HepG2 (cell line): ENCODE data around the gene RGP1. TPM values are rescaled to one million over a fixed set of nuclear protein-coding genes. Genes with fewer than 3 reads are reported as not detected.
A peak's percentile ranks its signal among the peaks of the same experiment; 100 is the strongest.

Experiments
- ATAC-seq: fragments of 200-7000 bp; cut with Tn5 transposase; 3 replicates; pipeline ENCODE4 v1.9.1; 2020; ENCODE audit warnings: mild to moderate bottlenecking, moderate library complexity
- BruUV-seq: library from RNA; stranded (reverse); fragments of 400-500 nt; replicated peaks from 2 replicates; lab custom pipeline; 2021; lab: Mats Ljungman, UMichigan
- CTCF ChIA-PET: fragments of 300-600 bp; formaldehyde crosslinking; extraction: SDS; loops from one replicate; lab custom pipeline; 2021; ENCODE audit warnings: low total read pairs, inconsistent platforms, low intra/inter-chr PET ratio; lab: Yijun Ruan, JAX
- POLR2A ChIA-PET: fragments of 350-600 bp; sonication (Branson Sonifier 250); formaldehyde crosslinking; loops from one replicate; lab custom pipeline; 2020; ENCODE audit warnings: antibody characterized with exemption, inconsistent platforms; lab: Yijun Ruan, JAX
- DNase-seq: peaks from one replicate; pipeline ENCODE4 v3.0.0-alpha.2; 2015; ENCODE audit warnings: low spot score
- FAIRE-seq: peaks from 3 replicates; lab custom pipeline; 2011; peaks lifted over from hg19 to GRCh38; lab: Jason Lieb, UNC
- H2AFZ ChIP-seq: one replicate; pipeline ENCODE4 v1.6.1; 2011; ENCODE audit warnings: low read length, inconsistent platforms
- H3K27ac ChIP-seq: fragments of 300-600 bp; 3 replicates; pipeline ENCODE4 v1.8.0; 2011; ENCODE audit warnings: mixed run types, mild to moderate bottlenecking, mixed read lengths, low read length, inconsistent platforms; ENCODE audit not compliant: insufficient read depth; ENCODE audit errors: extremely low read length
- H3K27me3 ChIP-seq, 2 experiments: fragments of 200-600 bp in 1 of 2; 2 replicates in 1 of 2; 3 replicates in 1 of 2; pipeline versions ENCODE4 v1.6.0 to v1.8.0; 2011; ENCODE audit warnings: low read length in 2 of 2, mild to moderate bottlenecking in 2 of 2, moderate library complexity in 2 of 2, inconsistent platforms in 1 of 2; ENCODE audit not compliant: insufficient read depth in 2 of 2, control insufficient read depth in 1 of 2
- H3K36me3 ChIP-seq, 2 experiments: fragments of 200-600 bp in 1 of 2; replicated peaks in 1 of 2; 2 replicates in 1 of 2; 3 replicates in 1 of 2; pipeline versions ENCODE4 v1.5.1 to v1.8.0; 2011; ENCODE audit warnings: low read length in 2 of 2, inconsistent platforms in 1 of 2; ENCODE audit not compliant: insufficient read depth in 2 of 2, control insufficient read depth in 1 of 2
- H3K4me1 ChIP-seq: 2 replicates; pipeline ENCODE4 v1.5.1; 2012; ENCODE audit warnings: low read length, inconsistent platforms; ENCODE audit not compliant: insufficient read depth
- H3K4me2 ChIP-seq: 2 replicates; pipeline ENCODE4 v1.6.0; 2011; ENCODE audit warnings: low read depth, low read length, inconsistent platforms
- H3K4me3 ChIP-seq, 3 experiments: fragments of 200-600 bp in 1 of 3; sonication (generic), shearing (Covaris generic) in 1 of 3; replicated peaks in 1 of 3; 2 replicates each; pipeline ENCODE4 v1.5.1; 2011 to 2016; ENCODE audit warnings: low read length in 3 of 3, inconsistent platforms in 2 of 3, low read depth in 2 of 3, mild to moderate bottlenecking in 2 of 3, control low read depth in 1 of 3, mixed read lengths in 1 of 3; ENCODE audit not compliant: insufficient read depth in 1 of 3
- H3K79me2 ChIP-seq: one replicate; pipeline ENCODE4 v1.6.1; 2011; ENCODE audit warnings: low read length, inconsistent platforms; ENCODE audit not compliant: insufficient read depth
- H3K9ac ChIP-seq: 2 replicates; pipeline ENCODE4 v1.6.0; 2011; ENCODE audit warnings: mild to moderate bottlenecking, low read depth, low read length, inconsistent platforms; ENCODE audit not compliant: insufficient read depth
- H3K9me3 ChIP-seq: 2 replicates; pipeline ENCODE4 v1.5.1; 2012; ENCODE audit warnings: mild to moderate bottlenecking, low read length
- H4K20me1 ChIP-seq: 2 replicates; pipeline ENCODE4 v1.6.0; 2011; ENCODE audit warnings: inconsistent platforms, mild to moderate bottlenecking, low read length, moderate library complexity; ENCODE audit not compliant: insufficient read depth
- FUBP1 ChIP-seq: sonication (generic); formaldehyde crosslinking; IDR thresholded peaks from 2 replicates; pipeline ENCODE4 v1.5.1; 2020; ENCODE audit warnings: missing genetic modification reagents, mild to moderate bottlenecking, borderline replicate concordance
- HNF1B ChIP-seq: sonication (generic); formaldehyde crosslinking; IDR thresholded peaks from 2 replicates; pipeline ENCODE4 v1.5.1; 2020; ENCODE audit warnings: mild to moderate bottlenecking, moderate library complexity, missing genetic modification reagents
- KDM4B ChIP-seq: sonication (generic); formaldehyde crosslinking; IDR thresholded peaks from 2 replicates; pipeline ENCODE4 v1.4.0; 2020; ENCODE audit warnings: missing genetic modification reagents
- MAFK ChIP-seq, 2 experiments: IDR thresholded peaks in 1 of 2; conservative IDR thresholded peaks in 1 of 2; 2 replicates each; pipeline ENCODE4 v1.6.1; 2011; ENCODE audit warnings: improper control_type of control experiment in 2 of 2, low read length in 2 of 2
- ZIK1 ChIP-seq: sonication (generic); formaldehyde crosslinking; IDR thresholded peaks from 2 replicates; pipeline ENCODE4 v1.5.0; 2020; ENCODE audit warnings: mild to moderate bottlenecking, low read depth, missing genetic modification reagents, borderline replicate concordance
- ZSCAN31 ChIP-seq: sonication (generic); formaldehyde crosslinking; IDR thresholded peaks from 2 replicates; pipeline ENCODE4 v1.5.0; 2020; ENCODE audit warnings: low read depth, mild to moderate bottlenecking, missing genetic modification reagents
- WGBS: methylation state at CpG from one replicate; pipeline ENCODE4 v1.1.6; 2017; ENCODE audit warnings: low lambda C conversion rate; 5-methylcytosine and 5-hydroxymethylcytosine counted together
- in situ Hi-C: cut with HindIII; loops from 2 replicates; pipeline ENCODE4 v1.10.0; 2017; ENCODE audit warnings: low pct_unique_long_range_greater_than_20kb; ENCODE audit not compliant: extremely low pct_ligation_motif_present
- intact Hi-C: fragments of 100-400 bp; cut with micrococcal nuclease; formaldehyde crosslinking; loops from one replicate; pipeline ENCODE4 v1.10.0; 2022; ENCODE audit not compliant: unreplicated experiment
- polyA plus RNA-seq, 8 experiments: library from polyadenylated mRNA; depleted of rRNA in 3 of 8; stranded (reverse) in 7 of 8; unstranded in 1 of 8; fragments of >200 nt; fragmentation: Illumina TruSeq in 4 of 8; extraction: Trizol in 4 of 8; gene quantifications; 2 replicates each; pipeline versions ENCODE4 v1.2.1 to v1.2.3, GENCODE V29; 2011 to 2016; ENCODE audit warnings: low read depth in 4 of 8, missing spikeins in 1 of 8, mixed read lengths in 1 of 8; ENCODE audit not compliant: insufficient read depth in 1 of 8
- total RNA-seq, 5 experiments: library from RNA; depleted of rRNA; stranded (reverse); fragments of >200 nt; fragmentation: Illumina TruSeq; extraction: Trizol; gene quantifications; 2 replicates each; pipeline ENCODE4 v1.2.3, GENCODE V29; 2016; ENCODE audit warnings: low read depth in 1 of 5
- TF ChIP-seq, protein P1 (sequence below): sonication (generic); formaldehyde crosslinking; IDR thresholded peaks from 2 replicates; pipeline ENCODE4 v1.4.0; 2020; ENCODE audit warnings: mild to moderate bottlenecking, missing genetic modification reagents
- TF ChIP-seq, protein P2 (sequence below): sonication (generic); formaldehyde crosslinking; IDR thresholded peaks from 2 replicates; pipeline ENCODE4 v1.8.1; 2023; ENCODE audit warnings: mild to moderate bottlenecking, missing genetic modification reagents, borderline replicate concordance
- TF ChIP-seq, protein P3 (sequence below): sonication (generic); formaldehyde crosslinking; IDR thresholded peaks from 2 replicates; pipeline ENCODE4 v1.4.0; 2020; ENCODE audit warnings: missing genetic modification reagents, mild to moderate bottlenecking, borderline replicate concordance
- TF ChIP-seq, protein P4 (sequence below): sonication (generic); formaldehyde crosslinking; IDR thresholded peaks from 2 replicates; pipeline ENCODE4 v1.5.1; 2020; ENCODE audit warnings: missing genetic modification reagents, mild to moderate bottlenecking, borderline replicate concordance

The RGP1 gene
- total and polyA plus RNA-seq, 2 of the 13 experiments (the other 11 are each of a cell fraction or from before 2014, with no cell fraction given) = 12.7 to 21.0 TPM

- Histone ChIP-seq H3K9ac (peak overlapping the region; percentile 86), H2AFZ (no peak overlapping the region), H3K79me2 (peaks cover 64% of the 10 kb centered on the region), H3K4me2 (peak overlapping the region; percentile 98), H3K4me3 (peak overlapping the region; percentile 92 to 98 (median 92); a peak in 5 of 6 replicates), H3K9me3 (no peaks in the 10 kb centered on the region), H3K27ac (peak overlapping the region; percentile 95), H3K4me1 (peaks cover 64% of the 10 kb centered on the region), H3K27me3 (no peaks in the 10 kb centered on the region; a peak in 1 of 5 replicates), H4K20me1 (peaks cover 30% of the 10 kb centered on the region), H3K36me3 (peaks cover 2 to 23% of the 10 kb centered on the region in 2 experiments; a peak in 4 of 5 replicates)
- intact Hi-C loops (loop anchor here (5.0 to 10.0 kb wide), 2 partner anchors 97 to 236 kb away; partner anchors contain the start of genes FAM221B, RUSC2 and TMEM8B), in situ Hi-C loops (no loop called here)
- DNase-seq = no peak
- ChIA-PET POLR2A (interaction anchor here (1.0 to 4.1 kb wide), 6 partner anchors 17 to 84 kb away, joined by 3 to 102 read pairs (median 20); partner anchors contain the start of genes ARHGEF39, CCDC107, GBA2 and HINT2), CTCF (no interaction called here)
- no peak for FAIRE-seq
- BruUV-seq = no TSS peak
- no peak for ATAC-seq
- WGBS = 98% methylated on average over 2 of the region's 2 CpGs
- TF ChIP-seq ZIK1 (CRISPR knock-in tag) (no peak), MAFK (conservative IDR thresholded peaks at IDR 0.05 in 1 of 2, IDR thresholded peaks at IDR 0.05 in 1 of 2; ENCODE audit: low read length in 2 of 2) (no peak), KDM4B (CRISPR knock-in tag) (no peak), FUBP1 (CRISPR knock-in tag) (no peak), HNF1B (CRISPR knock-in tag) (no peak), ZSCAN31 (CRISPR knock-in tag) (no peak)
- TF ChIP-seq, protein P1, sequence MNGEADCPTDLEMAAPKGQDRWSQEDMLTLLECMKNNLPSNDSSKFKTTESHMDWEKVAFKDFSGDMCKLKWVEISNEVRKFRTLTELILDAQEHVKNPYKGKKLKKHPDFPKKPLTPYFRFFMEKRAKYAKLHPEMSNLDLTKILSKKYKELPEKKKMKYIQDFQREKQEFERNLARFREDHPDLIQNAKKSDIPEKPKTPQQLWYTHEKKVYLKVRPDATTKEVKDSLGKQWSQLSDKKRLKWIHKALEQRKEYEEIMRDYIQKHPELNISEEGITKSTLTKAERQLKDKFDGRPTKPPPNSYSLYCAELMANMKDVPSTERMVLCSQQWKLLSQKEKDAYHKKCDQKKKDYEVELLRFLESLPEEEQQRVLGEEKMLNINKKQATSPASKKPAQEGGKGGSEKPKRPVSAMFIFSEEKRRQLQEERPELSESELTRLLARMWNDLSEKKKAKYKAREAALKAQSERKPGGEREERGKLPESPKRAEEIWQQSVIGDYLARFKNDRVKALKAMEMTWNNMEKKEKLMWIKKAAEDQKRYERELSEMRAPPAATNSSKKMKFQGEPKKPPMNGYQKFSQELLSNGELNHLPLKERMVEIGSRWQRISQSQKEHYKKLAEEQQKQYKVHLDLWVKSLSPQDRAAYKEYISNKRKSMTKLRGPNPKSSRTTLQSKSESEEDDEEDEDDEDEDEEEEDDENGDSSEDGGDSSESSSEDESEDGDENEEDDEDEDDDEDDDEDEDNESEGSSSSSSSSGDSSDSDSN (CRISPR knock-in tag) = no peak
- TF ChIP-seq, protein P2, sequence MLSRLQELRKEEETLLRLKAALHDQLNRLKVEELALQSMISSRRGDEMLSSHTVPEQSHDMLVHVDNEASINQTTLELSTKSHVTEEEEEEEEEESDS = no peak
- TF ChIP-seq, protein P3, sequence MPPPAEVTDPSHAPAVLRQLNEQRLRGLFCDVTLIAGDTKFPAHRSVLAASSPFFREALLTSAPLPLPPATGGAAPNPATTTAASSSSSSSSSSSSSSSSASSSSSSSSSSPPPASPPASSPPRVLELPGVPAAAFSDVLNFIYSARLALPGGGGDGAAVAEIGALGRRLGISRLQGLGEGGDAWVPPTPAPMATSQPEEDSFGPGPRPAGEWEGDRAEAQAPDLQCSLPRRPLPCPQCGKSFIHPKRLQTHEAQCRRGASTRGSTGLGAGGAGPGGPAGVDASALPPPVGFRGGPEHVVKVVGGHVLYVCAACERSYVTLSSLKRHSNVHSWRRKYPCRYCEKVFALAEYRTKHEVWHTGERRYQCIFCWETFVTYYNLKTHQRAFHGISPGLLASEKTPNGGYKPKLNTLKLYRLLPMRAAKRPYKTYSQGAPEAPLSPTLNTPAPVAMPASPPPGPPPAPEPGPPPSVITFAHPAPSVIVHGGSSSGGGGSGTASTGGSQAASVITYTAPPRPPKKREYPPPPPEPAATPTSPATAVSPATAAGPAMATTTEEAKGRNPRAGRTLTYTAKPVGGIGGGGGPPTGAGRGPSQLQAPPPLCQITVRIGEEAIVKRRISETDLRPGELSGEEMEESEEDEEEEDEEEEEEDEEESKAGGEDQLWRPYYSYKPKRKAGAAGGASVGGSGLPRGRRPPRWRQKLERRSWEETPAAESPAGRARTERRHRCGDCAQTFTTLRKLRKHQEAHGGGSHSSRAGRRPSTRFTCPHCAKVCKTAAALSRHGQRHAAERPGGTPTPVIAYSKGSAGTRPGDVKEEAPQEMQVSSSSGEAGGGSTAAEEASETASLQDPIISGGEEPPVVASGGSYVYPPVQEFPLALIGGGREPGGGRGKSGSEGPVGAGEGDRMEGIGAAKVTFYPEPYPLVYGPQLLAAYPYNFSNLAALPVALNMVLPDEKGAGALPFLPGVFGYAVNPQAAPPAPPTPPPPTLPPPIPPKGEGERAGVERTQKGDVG (CRISPR knock-in tag) = no peak
- TF ChIP-seq, protein P4, sequence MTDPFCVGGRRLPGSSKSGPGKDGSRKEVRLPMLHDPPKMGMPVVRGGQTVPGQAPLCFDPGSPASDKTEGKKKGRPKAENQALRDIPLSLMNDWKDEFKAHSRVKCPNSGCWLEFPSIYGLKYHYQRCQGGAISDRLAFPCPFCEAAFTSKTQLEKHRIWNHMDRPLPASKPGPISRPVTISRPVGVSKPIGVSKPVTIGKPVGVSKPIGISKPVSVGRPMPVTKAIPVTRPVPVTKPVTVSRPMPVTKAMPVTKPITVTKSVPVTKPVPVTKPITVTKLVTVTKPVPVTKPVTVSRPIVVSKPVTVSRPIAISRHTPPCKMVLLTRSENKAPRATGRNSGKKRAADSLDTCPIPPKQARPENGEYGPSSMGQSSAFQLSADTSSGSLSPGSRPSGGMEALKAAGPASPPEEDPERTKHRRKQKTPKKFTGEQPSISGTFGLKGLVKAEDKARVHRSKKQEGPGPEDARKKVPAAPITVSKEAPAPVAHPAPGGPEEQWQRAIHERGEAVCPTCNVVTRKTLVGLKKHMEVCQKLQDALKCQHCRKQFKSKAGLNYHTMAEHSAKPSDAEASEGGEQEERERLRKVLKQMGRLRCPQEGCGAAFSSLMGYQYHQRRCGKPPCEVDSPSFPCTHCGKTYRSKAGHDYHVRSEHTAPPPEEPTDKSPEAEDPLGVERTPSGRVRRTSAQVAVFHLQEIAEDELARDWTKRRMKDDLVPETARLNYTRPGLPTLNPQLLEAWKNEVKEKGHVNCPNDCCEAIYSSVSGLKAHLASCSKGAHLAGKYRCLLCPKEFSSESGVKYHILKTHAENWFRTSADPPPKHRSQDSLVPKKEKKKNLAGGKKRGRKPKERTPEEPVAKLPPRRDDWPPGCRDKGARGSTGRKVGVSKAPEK (CRISPR knock-in tag) = no peak
Measured at GRCh38 chr9:35730486-35730854, 18.6 kb upstream of the RGP1 start.
